Measurements from ENCODE around the gene BTBD3. TPM values are rescaled to one million over a fixed set of nuclear protein-coding genes. Genes with fewer than 3 reads are reported as not detected.

The BTBD3 gene
- total RNA-seq, 2 donors from 2014 or later, result 20.8 to 21.2 TPM

DNA sequence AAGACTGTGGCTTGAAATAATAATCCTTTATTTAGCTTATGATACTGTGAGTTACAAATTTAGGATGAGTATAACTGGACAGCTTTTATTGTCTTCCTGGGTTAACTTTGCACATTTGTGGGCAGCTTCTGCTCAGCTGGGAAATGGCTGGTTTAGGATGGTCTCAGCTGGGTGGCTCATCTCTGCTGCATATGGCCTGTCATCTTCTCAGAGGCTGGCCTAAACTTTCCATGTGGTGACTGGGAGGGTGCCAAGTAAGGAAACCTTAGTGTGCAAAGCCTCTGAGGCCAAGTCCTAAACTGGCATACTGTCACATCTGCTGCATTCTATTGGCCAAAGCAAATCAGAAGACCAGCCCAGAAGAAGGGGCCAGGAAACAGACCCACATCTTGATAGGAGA is 40.2 kb downstream of the BTBD3 start:
- H3K9me3 ChIP-seq, result no peaks in the 10 kb centered on the region
- no peak for DNase-seq (ENCODE audit: low spot score)
- H3K27me3 ChIP-seq, result no peaks in the 10 kb centered on the region
- TF ChIP-seq CTCF (IDR thresholded peaks at IDR 0.05), result no peak
- no peak overlapping the region for H3K4me3 ChIP-seq
- H3K4me1 ChIP-seq, result no peaks in the 10 kb centered on the region
- no peaks in the 10 kb centered on the region for H3K36me3 ChIP-seq
- no peak overlapping the region for H3K27ac ChIP-seq

DNA sequence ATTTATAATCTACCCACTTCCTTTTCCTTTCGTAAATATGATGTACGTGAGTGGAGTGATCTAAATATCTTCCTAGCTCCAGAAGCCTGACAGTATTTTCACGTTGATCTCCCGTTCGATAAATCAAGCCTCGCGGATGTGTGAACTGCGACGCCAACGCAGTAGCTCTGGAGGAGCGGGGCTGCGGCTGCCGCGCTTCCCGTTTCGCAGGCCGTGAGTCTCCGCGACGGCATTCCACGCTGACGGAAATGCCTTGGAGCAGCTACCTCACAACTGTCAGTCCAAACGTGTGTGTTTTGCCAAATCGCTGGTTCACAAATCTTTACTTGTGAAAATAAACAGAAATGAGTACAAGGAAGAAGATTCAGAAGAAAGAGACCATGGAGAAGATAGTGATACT is 41.2 kb downstream of the BTBD3 start:
- no peaks in the 10 kb centered on the region for H3K27me3 ChIP-seq
- TF ChIP-seq CTCF (IDR thresholded peaks at IDR 0.05), result no peak
- H3K9me3 ChIP-seq, result no peaks in the 10 kb centered on the region
- H3K36me3 ChIP-seq, result no peaks in the 10 kb centered on the region
- DNase-seq (ENCODE audit: low spot score), result no peak
- H3K27ac ChIP-seq, result no peak overlapping the region
- H3K4me3 ChIP-seq, result no peak overlapping the region
- no peaks in the 10 kb centered on the region for H3K4me1 ChIP-seq

GRCh38 chr20:11965602-11966001 is 47.9 kb downstream of the BTBD3 start:
- DNase-seq (ENCODE audit: low spot score), result no peak
- no peaks in the 10 kb centered on the region for H3K36me3 ChIP-seq
- no peaks in the 10 kb centered on the region for H3K27me3 ChIP-seq
- H3K27ac ChIP-seq, result no peak overlapping the region
- H3K4me1 ChIP-seq, result no peaks in the 10 kb centered on the region
- H3K9me3 ChIP-seq, result no peaks in the 10 kb centered on the region
- no peak for TF ChIP-seq CTCF (IDR thresholded peaks at IDR 0.05)
- no peak overlapping the region for H3K4me3 ChIP-seq

DNA sequence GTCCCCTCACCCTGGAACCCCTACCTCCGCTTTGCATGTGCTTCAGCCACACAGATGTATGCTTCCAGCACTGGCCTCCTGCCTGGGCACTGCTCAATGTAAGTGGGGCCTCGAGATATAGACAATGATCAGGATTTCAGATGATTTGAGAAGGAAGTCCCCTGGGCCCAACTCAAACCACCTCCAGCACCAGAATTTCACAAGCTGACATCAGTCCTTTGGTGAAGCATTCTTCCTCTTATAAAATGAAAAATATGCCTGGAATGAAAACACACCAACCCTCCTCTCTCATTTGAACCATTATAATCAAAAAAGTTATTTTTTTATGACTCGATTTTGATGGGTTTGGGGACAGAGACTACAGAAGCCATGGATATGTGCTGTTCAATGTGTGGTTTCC is 48.5 kb downstream of the BTBD3 start:
- Histone ChIP-seq H3K4me3 (no peak overlapping the region), H3K36me3 (no peaks in the 10 kb centered on the region), H3K4me1 (no peaks in the 10 kb centered on the region), H3K9me3 (no peaks in the 10 kb centered on the region), H3K27me3 (no peaks in the 10 kb centered on the region), H3K27ac (no peak overlapping the region)
- no peak for TF ChIP-seq CTCF (IDR thresholded peaks at IDR 0.05)
- DNase-seq (ENCODE audit: low spot score), result no peak

GRCh38 chr20:11970243-11970836 is 52.6 kb downstream of the BTBD3 start:
- Histone ChIP-seq H3K4me1 (no peaks in the 10 kb centered on the region), H3K27ac (no peak overlapping the region), H3K4me3 (no peak overlapping the region), H3K36me3 (no peaks in the 10 kb centered on the region), H3K9me3 (no peaks in the 10 kb centered on the region), H3K27me3 (no peaks in the 10 kb centered on the region)
- no peak for TF ChIP-seq CTCF (IDR thresholded peaks at IDR 0.05)
- no peak for DNase-seq (ENCODE audit: low spot score)

DNA sequence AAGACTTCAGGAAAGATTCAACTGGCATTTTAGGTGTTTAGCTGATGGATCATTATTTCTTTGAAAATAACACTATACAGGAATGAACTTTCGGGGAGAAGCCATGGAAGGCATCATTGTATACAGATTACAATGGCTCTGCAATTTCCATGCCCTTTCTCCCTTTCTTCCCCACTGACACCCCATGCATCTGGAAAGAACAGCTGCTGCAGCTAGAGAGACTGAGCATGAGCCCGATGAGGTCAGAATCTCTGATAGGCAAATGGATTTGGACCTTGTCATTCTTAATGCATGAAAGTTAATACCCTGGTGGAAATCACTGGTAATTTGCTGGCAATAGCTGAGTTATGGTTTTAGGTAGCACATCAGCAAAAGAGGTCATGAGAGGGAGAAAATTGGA is 54.8 kb downstream of the BTBD3 start:
- no peak for TF ChIP-seq CTCF (IDR thresholded peaks at IDR 0.05)

More for the DNA sequence above, 54.8 kb downstream of the BTBD3 start:
- H3K36me3 ChIP-seq, result no peaks in the 10 kb centered on the region
- H3K4me3 ChIP-seq, result no peak overlapping the region
- DNase-seq (ENCODE audit: low spot score), result no peak
- no peaks in the 10 kb centered on the region for H3K9me3 ChIP-seq
- H3K27ac ChIP-seq, result no peak overlapping the region
- no peaks in the 10 kb centered on the region for H3K4me1 ChIP-seq
- no peaks in the 10 kb centered on the region for H3K27me3 ChIP-seq
